Subcutaneous abdominal adipose tissue (tissue), 5 donors: ENCODE measurements around the gene FAM181A.

Source experiments
- H3K27ac ChIP-seq: one replicate; pipeline ENCODE4 v1.7.0; 2013; ENCODE audit warnings: low read depth, mild to moderate bottlenecking, inconsistent platforms, low read length, moderate library complexity
- H3K27me3 ChIP-seq, 5 donors: one replicate each; pipeline ENCODE4 v1.7.0; 2013; ENCODE audit warnings: low read length in 5 of 5, inconsistent platforms in 1 of 5; ENCODE audit not compliant: control insufficient read depth in 5 of 5, insufficient read depth in 4 of 5
- H3K36me3 ChIP-seq, 5 donors: one replicate each; pipeline ENCODE4 v1.7.0; 2013; ENCODE audit warnings: low read length in 5 of 5; ENCODE audit not compliant: control insufficient read depth in 5 of 5, insufficient read depth in 5 of 5
- H3K4me1 ChIP-seq, 5 donors: one replicate each; pipeline ENCODE4 v1.7.0; 2013; ENCODE audit warnings: low read length in 5 of 5, mild to moderate bottlenecking in 3 of 5, moderate library complexity in 1 of 5; ENCODE audit not compliant: control insufficient read depth in 5 of 5, insufficient read depth in 5 of 5
- H3K4me3 ChIP-seq, 5 donors: one replicate each; pipeline ENCODE4 v1.7.0; 2013; ENCODE audit warnings: low read length in 5 of 5, low read depth in 1 of 5
- H3K9ac ChIP-seq, 5 donors: one replicate each; pipeline ENCODE4 v1.7.0; 2013; ENCODE audit warnings: low read length in 5 of 5, mild to moderate bottlenecking in 4 of 5, moderate library complexity in 3 of 5
- H3K9me3 ChIP-seq, 5 donors: one replicate each; pipeline ENCODE4 v1.7.0; 2013; ENCODE audit warnings: low read length in 5 of 5; ENCODE audit not compliant: control insufficient read depth in 5 of 5
- donor health status: healthy.
- donor health status: healthy.
- donor health status: healthy.
- donor health status: healthy.
- donor health status: healthy.

FAM181A gene

GRCh38 chr14:93916498-93916897, 10.6 kb upstream of the FAM181A start:
- Histone ChIP-seq H3K4me3 (no peak overlapping the region), H3K4me1 (no peaks in the 10 kb centered on the region), H3K27ac (no peak overlapping the region), H3K9me3 (peaks cover 4 to 15% (median 12%) of the 10 kb centered on the region in 5 donors), H3K27me3 (peaks cover 2 to 6% (median 2%) of the 10 kb centered on the region in 5 donors), H3K36me3 (no peaks in the 10 kb centered on the region), H3K9ac (no peak overlapping the region)

GRCh38 chr14:93917141-93917540, 10.0 kb upstream of the FAM181A start:
- Histone ChIP-seq H3K9me3 (peaks cover 4 to 15% (median 12%) of the 10 kb centered on the region in 5 donors), H3K4me3 (no peak overlapping the region), H3K9ac (no peak overlapping the region), H3K36me3 (no peaks in the 10 kb centered on the region), H3K27ac (no peak overlapping the region), H3K27me3 (peaks cover 2 to 6% (median 2%) of the 10 kb centered on the region in 5 donors), H3K4me1 (no peaks in the 10 kb centered on the region)

GRCh38 chr14:93921001-93921806, 5.9 kb upstream of the FAM181A start:
- Histone ChIP-seq H3K27me3 (no peaks in the 10 kb centered on the region), H3K9me3 (peaks cover 0 to 7% (median 7%) of the 10 kb centered on the region in 5 donors), H3K36me3 (no peaks in the 10 kb centered on the region), H3K4me3 (no peak overlapping the region), H3K9ac (no peak overlapping the region), H3K27ac (no peak overlapping the region), H3K4me1 (no peaks in the 10 kb centered on the region)

- Histone ChIP-seq H3K27ac (no peak overlapping the region), H3K27me3 (peaks cover 0 to 5% (median 0%) of the 10 kb centered on the region in 5 donors), H3K4me1 (no peaks in the 10 kb centered on the region), H3K4me3 (no peak overlapping the region), H3K9ac (no peak overlapping the region), H3K36me3 (no peaks in the 10 kb centered on the region), H3K9me3 (peaks cover 0 to 7% (median 7%) of the 10 kb centered on the region in 5 donors)
These were observed 3.5 kb upstream of the FAM181A start for GRCh38 chr14:93923626-93924025.

GRCh38 chr14:93924592-93925355, 2.4 kb upstream of the FAM181A start:
- H3K9ac ChIP-seq, result no peak overlapping the region
- H3K27me3 ChIP-seq, result peaks cover 0 to 5% (median 0%) of the 10 kb centered on the region in 5 donors
- no peaks in the 10 kb centered on the region for H3K4me1 ChIP-seq
- no peak overlapping the region for H3K4me3 ChIP-seq
- no peaks in the 10 kb centered on the region for H3K36me3 ChIP-seq
- H3K9me3 ChIP-seq, result no peaks in the 10 kb centered on the region
- H3K27ac ChIP-seq, result no peak overlapping the region

GRCh38 chr14:93925374-93925895, 1.7 kb upstream of the FAM181A start:
- peaks cover 0 to 5% (median 0%) of the 10 kb centered on the region in 5 donors for H3K27me3 ChIP-seq
- no peaks in the 10 kb centered on the region for H3K4me1 ChIP-seq
- no peaks in the 10 kb centered on the region for H3K36me3 ChIP-seq
- H3K27ac ChIP-seq, result no peak overlapping the region
- no peak overlapping the region for H3K9ac ChIP-seq
- H3K4me3 ChIP-seq, result no peak overlapping the region
- no peaks in the 10 kb centered on the region for H3K9me3 ChIP-seq

- Histone ChIP-seq H3K36me3 (no peaks in the 10 kb centered on the region), H3K4me3 (no peak overlapping the region), H3K27me3 (peaks cover 0 to 5% (median 0%) of the 10 kb centered on the region in 5 donors), H3K9me3 (no peaks in the 10 kb centered on the region), H3K4me1 (no peaks in the 10 kb centered on the region), H3K9ac (no peak overlapping the region), H3K27ac (no peak overlapping the region)
These were observed 785 bp upstream of the FAM181A start for GRCh38 chr14:93926245-93926872.

GRCh38 chr14:93927800-93928145, 629 bp downstream of the FAM181A start:
- Histone ChIP-seq H3K4me3 (no peak overlapping the region), H3K27ac (no peak overlapping the region), H3K4me1 (no peaks in the 10 kb centered on the region), H3K9ac (no peak overlapping the region), H3K36me3 (no peaks in the 10 kb centered on the region), H3K27me3 (peaks cover 0 to 5% (median 2%) of the 10 kb centered on the region in 5 donors), H3K9me3 (no peaks in the 10 kb centered on the region)

- no peaks in the 10 kb centered on the region for H3K36me3 ChIP-seq
- no peaks in the 10 kb centered on the region for H3K4me1 ChIP-seq
- H3K4me3 ChIP-seq, result no peak overlapping the region
- peaks cover 0 to 5% (median 2%) of the 10 kb centered on the region in 5 donors for H3K27me3 ChIP-seq
- H3K27ac ChIP-seq, result no peak overlapping the region
- no peak overlapping the region for H3K9ac ChIP-seq
- no peaks in the 10 kb centered on the region for H3K9me3 ChIP-seq
These were observed 1.3 kb downstream of the FAM181A start for GRCh38 chr14:93928184-93929047.
